DMS 273 (cell line): Measurements from ENCODE around the gene MRPL18.
"Not testable (repeated sequence)": the region's sequence is repeated elsewhere in the genome, so short reads cannot be mapped to it uniquely, and the experiment has no call there.

Experiments used
- DNase-seq: peaks from one replicate; lab custom pipeline; 2025; ENCODE audit not compliant: unreplicated experiment; lab: John Stamatoyannopoulos, UW

Gene MRPL18

DNA sequence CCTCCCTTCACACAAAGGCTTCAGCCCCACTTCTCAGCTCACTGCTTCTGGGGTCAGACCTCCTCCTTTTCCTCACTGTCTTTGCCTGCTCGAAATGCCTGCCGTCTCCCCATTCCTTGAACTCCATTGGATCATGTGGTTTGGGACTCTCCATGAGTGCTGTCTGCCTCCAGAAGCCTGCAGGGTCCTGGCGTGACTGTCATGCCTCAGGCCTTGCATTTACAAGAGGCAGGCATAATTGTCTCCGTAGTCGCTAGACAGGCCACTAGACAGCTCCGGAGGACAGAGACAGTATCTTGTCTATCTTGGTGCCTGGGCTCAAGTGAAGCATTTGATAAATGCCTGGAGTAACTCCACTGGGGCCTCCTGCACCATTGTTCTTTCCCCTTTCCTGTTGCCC is 25.1 kb downstream of the MRPL18 start:
- no peak for DNase-seq

DNA sequence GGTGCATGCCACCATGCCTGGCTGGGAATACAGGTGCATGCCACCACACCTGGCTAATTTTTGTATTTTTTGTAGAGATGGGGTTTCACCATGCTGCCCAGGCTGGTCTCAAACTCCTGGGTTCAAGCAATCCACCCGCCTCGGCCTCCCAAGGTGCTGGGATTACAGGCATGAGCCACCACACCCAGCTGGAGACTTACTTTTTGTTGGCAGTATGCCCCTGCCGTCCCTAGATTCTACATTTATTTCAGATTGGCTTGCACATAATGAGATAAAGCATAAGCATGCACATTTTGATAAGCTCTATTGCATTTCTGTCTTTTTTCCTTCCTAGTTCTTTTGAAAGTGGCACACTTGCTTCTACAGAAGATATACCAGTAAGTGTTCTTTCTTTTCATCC is 26.5 kb downstream of the MRPL18 start:
- DNase-seq: not testable (repeated sequence)

DNA sequence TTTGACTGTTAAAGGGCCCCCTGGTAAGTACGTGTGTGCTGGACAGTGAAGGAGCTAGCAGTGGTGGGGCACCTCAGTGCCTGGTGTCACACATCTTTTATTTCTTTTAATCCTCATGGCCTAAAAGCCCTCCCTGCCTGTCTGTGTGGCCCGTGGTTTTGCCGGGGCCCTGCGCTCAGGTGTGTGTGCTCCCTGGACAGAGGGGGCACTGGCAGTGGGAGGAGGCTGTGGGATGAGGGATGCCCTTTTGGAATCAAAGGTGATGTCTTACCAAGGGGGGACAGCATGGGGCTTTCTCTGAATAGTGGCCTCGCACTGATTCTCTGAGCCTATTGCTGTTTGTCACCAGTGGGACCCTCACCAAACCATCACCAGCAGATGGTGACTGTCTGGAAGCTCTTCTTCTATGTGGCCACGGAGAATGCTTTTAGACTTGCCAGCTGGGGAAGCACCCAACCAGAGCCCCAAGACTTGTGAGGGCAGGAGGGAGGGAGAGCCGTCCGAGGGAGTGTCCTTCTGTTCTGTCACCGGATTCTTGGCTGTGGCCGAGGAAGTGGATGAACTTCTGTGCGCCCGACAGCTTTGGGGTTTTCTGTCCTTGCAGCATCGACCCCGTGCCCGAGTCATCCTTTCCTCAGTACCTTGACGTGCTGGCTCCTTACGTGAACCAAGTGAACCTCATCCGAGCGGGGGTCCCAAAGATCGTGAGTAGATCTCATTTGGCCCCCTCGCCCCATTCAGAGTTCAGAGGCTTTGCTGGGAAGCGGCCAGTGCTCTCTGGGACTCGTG is 27.9 kb downstream of the MRPL18 start:
- no peak for DNase-seq

DNA sequence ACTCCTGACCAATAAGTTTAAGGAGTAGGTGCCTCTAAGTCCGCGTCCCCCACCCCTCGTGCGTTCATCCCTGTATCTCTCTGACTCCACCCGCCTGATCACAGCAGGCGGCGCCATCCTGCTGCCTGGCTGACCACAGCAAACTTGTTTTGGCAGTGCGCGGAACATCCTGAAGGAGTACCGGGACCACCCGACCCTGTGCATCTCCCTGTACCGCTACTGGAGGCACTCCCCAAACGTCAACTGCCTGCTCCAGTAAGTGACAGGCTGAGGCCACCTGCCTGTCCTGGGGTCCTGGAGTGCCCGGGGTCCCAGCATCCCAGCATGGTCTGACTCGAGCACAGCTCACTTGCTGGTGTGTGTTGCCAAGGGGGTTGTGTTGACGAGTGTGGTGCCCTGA is 28.8 kb downstream of the MRPL18 start:
- DNase-seq: no peak

DNA sequence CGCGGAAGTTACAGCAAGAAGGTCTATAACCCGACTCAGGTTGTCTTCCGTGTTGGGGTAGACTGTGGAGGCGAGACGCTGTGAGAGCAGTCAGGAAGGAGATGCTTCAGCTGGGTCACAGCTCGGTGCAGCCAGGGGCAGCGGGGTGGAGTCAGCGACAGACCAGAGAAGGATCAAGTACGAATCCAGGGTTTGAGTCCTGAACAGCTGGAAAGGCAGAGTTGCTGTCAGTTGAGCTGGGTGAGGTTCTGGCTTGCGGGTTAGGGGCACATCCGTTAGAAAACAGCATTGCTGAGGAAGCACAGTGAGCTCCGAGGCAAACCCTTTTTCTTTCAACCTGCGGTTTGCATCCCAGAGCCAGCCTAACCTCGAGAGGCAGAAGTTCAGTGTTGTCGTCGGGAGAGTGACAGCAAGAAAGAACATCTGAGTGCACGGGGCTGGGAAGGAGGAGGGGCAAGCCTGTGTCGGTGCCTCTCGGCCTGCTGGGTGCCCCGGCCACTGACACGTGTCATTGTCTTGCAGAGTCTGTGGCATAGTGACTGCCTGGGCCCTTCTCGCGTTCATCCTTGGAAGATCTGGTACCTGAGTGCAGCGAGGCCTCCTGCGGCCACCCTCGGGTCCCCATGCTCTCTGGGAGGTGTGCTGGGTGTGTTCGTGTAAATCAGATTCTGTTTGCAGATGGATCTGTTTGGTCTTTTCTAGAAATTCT is 29.8 kb downstream of the MRPL18 start:
- no peak for DNase-seq

DNA sequence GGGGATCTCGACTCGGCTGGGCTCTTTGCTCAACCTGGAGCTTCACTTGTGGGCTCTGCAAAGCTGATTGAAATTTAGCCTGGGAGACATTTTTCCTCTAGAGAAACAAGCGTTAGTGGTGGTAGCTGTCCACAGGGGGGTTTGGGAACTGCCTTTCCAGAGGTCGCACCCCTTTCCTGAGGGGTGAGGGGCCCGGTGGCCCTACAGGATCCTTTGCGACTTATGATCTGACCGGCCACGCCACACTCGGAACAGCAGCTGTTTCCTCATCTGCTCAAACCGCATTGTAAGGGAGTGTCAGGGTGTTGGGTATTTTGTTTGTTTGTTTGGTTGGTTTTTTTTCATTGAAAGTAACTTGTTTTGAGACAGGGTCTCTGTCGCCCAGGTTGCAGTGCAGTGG is 30.9 kb downstream of the MRPL18 start:
- no peak for DNase-seq

DNA sequence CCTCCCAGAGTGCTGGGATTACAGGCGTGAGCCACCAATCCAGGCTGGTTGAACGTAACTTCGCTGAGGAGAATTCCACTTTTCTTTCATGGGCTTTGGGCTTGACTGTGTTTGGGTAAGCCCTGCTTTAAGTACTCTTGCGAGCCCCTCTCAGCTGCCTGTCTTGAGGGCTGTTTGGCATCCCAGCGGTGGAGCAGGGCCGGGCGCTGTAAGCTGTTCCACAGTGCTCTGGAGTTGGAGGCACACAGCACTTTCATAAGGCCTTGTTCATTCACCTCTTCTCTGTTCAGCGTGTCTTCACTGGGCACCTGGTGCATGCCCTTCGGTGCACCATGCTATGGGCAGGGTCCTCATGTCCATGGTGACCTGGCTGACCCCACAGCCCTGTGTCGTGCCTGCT is 31.5 kb downstream of the MRPL18 start:
- DNase-seq: no peak

DNA sequence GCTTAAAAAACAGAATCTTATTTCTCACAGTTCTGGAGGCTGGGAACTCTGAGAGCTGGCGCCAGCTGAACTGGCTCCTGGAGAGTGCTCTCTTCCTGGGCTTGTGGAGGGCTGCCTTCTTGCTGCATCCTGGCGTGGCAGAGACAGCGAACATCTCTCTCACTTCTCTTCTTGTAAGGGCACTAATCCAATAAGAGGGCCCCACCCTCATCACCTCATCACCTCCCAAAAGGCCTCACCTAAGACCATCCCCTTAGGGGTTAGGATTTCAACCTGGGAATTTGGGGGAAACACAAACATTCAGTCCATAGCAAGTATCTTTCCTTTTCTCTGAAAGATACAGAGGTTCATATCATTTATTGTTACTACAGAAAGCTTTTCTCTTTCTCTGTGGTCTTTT is 33.7 kb downstream of the MRPL18 start:
- no peak for DNase-seq

DNA sequence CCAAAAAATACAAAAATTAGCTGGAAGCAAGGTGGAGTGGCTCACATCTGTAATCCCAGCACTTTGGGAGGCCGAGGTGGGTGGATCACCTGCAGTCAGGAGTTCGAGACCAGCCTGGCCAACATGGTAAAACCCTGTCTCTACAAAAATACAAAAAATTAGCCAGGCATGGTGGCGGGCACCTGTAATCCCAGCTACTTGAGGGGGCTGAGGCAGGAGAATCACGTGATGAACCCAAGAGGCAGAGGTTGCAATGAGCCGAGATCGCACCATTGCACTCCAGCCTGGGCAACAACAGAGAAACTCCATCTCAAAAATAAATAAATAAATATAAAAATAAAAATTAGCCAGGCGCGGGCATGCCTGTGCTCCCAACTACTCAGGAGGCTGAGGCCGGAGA is 34.4 kb downstream of the MRPL18 start:
- not testable (repeated sequence) for DNase-seq

DNA sequence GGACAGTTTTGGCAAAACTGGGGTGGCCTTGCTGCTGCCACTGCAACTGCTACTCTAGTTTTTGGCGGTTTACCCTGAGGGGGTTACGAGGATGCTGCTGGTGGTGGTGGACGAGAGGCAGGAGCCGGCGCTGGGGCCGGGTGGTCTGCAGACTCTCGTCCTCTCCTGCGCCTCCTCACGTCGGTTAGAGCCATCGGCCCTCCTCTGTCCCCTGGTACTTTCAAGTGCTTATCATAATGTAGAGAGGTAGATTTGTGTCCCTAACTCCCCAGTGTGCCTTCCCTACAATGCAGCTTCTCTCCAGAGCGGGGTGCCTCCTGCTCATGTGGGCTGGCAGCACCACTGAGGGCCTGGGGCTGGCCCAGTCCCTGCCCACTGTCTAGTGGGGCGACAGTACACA is 35.7 kb downstream of the MRPL18 start:
- DNase-seq: no peak

DNA sequence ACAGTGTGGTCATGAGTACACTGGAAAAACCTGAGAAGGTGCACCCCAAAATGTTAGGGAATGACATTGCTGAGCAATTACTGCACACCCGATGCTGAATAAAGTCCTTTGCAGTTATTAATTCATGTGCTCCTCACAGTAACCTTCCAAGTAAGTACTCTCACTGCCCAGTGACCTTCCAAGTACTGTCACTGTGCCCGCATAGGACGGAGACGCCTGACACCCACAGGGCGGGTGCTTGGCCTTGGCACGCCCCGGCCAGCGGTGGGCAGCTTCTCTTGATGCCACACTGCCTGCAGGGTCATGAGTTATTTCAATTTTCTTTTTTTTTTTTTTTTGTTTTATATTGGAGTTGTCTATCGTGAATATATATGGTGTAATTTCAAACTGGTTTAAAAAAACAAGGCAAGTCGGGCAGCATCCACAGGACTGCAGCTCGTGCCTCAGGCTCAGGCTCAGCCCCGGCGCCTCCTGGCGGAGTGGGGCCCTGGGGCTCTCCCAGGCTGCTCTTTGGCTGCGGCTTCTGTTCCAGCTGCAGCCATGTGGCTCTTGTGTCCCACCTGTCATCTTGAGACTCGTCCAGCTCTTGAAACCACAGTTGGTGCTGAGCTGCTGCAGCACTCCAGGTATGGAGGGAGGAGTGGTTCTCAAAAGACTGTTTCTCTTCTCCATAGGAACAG is 36.8 kb downstream of the MRPL18 start:
- DNase-seq: peak; percentile 83

DNA sequence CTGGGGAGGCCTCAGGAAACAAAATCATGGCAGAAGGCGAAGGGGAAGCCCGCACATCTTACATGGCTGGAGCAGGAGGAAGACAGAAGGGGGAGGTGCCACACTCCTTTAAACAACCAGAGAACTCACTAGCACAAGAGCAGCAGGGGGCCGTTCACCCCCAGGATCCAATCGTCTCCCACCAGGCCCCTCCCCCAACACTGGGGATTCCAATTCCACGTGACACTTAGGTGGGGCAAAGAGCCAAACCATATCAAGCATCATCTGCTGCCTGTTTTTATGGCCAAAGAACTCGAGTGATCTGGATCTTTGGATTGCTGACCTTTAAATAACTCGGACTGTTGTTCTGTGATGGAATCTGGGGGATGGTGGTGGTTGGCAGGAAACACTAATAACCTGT is 37.8 kb downstream of the MRPL18 start:
- peak; percentile 66 for DNase-seq

DNA sequence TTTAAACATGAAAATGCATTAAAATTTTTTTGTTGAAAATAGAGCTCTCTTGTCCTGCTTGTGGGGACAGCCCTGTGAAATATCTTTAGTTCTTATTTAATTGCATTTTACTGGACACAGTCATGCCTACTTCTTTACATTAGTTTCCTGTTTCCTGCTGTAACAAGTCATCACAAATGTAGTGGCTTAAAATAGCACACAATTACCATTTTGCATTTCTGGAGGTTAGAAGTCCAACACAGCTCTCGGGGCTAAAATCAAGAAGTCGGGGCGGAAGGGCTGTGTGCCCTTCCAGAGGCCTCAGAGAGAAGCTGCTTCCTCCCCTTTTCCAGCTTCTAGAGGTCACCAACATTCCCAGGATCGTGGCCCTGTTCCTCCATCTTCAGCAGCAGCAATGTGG is 39.3 kb downstream of the MRPL18 start:
- DNase-seq: no peak

DNA sequence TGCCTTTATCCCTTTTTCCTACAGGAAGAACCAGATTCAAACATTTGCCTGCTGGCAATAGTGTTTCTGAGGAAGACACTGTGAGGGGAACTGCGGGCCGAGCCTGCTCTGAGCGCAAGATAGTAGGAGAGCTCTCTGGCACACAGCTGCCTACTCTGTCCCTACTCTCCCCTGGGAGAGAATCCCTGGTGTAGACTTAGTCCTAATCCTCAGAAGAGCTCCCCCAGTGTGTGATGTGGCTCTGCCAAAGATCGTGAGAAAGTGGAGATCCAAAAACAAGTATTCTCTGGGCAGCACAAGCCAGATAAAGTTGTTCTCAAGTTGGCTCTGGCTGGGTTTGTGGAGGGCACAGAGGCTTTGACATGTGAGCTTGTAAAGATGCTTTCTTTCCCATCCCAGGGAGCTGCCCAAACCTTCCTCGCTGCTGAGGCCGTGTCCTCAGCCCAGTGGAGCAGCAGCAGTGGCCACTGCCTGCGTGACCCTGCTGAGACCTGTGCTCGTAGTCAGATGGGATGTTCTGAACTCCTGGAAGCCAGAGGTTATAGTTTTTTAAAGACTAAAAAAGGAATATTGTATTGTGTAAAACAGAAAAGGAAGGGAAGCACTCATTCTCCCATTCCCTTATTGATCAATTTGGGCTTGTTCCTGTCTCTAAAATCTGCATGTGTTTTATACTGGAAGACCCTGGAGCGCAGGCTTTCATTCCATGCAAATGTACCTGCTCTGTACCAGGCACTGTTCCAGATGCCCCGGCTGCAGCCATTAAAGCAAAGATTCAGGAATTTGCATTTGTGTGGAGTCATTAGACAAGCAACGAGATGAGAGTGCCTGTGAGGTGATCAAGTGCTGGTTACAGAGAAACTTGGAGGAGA is 40.5 kb downstream of the MRPL18 start:
- no peak for DNase-seq

DNA sequence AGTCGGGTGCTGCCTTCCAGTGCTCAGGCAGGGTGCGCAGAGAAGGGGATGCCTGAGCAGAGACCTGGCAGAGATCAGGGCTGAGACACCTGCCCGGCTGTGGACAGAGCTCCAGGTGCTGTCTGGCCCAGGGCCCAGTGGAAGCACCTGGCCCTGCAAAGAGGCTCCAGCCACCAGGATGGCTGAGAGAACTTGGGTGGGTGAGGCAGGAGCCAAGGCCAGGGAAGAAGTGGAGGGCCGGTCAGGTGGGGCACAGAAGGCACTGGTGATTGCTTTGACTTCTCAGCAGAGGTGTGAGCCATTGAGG is 41.1 kb downstream of the MRPL18 start:
- no peak for DNase-seq

DNA sequence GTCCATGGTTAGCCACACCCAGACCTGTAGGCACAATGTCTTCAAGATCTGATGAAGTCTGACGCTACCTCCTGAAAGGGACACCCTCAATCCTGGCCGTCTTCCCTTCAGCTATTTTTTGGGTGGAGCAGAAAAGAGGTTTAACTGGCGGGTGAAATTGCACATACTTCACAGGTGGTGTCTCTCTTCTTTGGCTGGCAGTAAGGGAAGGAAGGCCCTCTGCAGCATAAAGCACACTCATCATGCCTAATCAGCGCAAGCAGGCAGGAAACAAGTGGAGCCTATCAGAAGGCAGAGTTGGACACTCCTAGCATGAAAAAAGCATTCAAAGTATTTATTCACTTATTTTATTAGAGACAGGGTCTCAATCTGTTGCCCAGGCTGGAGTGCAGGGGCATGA is 42.7 kb downstream of the MRPL18 start:
- no peak for DNase-seq

DNA sequence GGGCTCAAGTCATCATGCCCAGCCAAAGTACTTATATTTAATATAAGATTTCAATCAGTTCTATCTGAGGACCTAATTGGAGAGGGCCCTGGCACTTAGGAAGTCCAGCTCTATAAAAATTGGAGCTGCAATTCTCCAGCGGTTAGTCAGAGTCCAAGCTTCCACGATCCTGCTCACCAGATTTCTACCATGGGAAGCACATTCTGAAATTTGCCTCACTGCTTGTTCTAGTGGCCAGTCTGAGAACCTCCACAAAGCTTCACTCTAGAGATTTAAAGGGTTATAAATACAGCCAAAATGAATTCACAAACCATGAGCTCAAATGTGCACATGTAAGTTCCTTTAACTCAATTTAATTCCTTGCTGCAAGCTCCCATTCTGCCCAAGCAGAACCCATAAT is 43.3 kb downstream of the MRPL18 start:
- no peak for DNase-seq

DNA sequence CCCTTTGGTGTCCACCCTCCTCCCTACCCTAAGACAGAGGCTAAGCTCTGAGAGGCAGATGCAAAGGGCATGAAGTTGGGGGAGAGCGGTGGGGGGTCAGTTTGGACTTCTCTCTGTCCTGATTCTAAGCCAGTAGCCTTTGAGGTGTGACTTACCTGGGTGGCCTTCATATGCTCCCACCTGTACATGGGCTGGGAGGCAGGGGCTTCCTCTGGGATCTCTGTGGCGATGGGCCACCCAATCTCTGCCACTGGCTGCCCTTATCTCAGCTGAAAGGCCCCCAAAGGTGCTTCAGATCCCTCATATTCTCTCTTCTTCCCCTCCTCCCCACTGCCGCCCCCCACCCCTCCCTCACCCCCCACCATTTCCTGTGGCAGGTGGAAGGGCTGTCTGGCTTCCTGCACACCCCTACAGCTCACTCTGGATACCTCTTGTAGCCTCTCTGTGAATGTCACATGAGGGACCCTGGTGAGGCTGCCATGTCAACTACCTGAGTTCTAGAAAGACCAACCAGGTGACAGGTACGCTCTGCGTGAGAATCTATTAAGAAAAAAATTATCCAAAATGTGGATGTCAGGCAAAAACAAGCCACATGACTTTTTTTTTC is 43.8 kb downstream of the MRPL18 start:
- no peak for DNase-seq

DNA sequence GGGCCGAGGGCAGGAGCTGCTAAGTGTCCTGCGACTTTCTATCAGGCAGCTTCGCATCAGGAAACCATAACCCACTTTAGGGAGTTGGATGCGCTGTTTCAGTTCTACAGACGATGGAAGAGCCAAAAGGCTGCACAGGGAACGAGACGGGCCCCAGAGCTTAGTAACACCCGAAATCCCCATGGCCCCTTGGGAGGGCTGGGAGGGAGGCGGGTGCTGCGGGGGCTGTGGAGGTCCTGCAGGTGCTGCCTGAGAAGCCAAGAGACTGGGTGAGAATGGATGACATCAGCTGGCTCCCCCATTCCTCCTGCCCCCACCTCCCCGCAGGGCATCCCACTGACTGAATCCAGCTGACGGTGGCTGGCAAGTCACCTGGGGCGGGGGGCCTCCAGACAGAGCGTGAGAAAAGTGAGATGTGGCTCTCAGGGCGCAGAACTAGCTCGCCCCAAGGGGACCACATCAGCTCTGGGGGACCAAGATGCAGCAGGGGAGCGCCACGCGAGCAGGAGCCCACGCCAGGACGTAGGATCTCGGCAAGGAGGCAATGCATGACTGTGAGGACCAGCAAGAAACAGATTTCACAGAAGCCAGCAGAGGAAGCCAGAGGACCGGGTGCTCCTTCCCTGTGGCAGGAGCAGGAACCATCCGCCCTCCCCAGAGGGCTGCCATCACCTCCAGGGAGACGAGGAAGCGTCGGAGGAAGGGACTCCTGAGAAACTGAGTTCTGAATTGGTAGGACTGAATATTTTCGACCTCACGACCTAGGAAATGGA is 46.6 kb downstream of the MRPL18 start:
- DNase-seq: no peak

DNA sequence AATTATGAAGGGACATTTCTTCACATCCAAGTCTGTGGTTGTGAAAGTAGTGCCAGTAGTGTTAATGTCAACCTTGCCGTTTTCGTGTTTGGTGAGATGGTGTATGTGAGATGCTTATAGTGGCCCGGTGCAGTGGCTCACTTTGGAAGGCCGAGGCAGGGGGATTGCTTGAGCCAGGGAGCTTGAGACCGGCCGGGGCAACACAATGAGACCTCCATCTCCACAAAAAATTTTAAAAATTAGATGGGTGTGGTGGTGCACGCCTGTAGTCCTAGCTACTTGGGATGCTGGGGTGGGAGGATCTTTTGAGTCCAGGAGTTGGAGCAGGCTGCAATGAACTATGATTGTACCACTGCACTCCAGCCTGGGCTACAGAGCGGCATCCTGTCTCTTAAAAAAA is 47.2 kb downstream of the MRPL18 start:
- DNase-seq: no peak
